HG02623 (cell line): ENCODE results near the gene MSANTD7.

Experiments used
- ATAC-seq: cut with Tn5 transposase; IDR thresholded peaks from one replicate; pipeline ENCODE4 v1.9.1; 2021; ENCODE audit warnings: moderate library complexity; ENCODE audit not compliant: unreplicated experiment

The MSANTD7 gene

GRCh38 chr10:14879928-14880193 is 41.8 kb downstream of the MSANTD7 start:
- ATAC-seq, result no peak

DNA sequence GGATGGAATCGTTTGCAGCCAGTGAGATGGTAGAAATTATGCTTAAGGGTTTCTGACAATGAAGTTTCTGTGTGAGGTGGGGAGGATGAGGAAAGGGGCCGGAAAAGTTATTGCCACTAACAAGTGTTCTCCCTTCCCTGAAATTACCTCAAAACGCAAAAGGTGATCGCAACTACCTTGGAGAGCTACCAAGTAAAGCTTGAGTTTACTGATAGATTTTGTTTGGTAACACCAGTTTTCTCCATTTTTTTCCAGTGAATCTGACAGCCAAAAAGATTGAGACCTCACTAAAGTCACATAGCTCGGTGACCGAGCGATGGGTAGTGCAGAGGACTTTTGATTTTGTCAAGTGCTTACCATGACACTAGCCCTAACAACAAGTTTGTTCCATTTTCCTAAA is 42.1 kb downstream of the MSANTD7 start:
- no peak for ATAC-seq

- no peak for ATAC-seq
Observed at GRCh38 chr10:14884082-14884481, 46.0 kb downstream of the MSANTD7 start.
